Activated CD8-positive, alpha-beta memory T cell treated with anti-CD3 and anti-CD28 coated beads, Interleukin-2, amount 50 U/mL, for 24 hours (primary cell): ENCODE measurements around the gene ABCB11.
"Not testable (repeated sequence)": the region's sequence is repeated elsewhere in the genome, so short reads cannot be mapped to it uniquely, and the experiment has no call there.

ENCODE experiments used
- DNase-seq: peaks from one replicate; pipeline ENCODE4 v3.0.0-alpha.2; 2020; ENCODE audit errors: extremely low read depth

ABCB11 gene

DNA sequence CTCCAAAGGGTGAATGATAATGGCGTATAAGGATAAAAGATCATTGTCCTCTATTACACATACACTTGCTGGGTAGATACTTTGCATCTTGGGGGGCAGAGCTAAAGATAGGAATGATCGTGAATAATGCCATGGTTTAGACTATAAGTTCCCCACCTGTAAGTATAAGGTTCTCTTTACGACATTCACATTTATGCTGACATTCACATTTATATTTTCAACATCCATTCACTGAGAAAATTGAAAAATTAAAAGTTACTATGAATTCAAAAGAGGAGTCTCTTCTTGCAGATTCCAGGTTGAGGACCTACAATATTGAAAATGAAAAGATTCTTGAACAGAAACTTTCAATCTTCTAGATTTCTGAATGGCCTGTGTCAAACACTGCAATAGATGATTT is 138.8 kb downstream of the ABCB11 start:
- DNase-seq, result no peak

DNA sequence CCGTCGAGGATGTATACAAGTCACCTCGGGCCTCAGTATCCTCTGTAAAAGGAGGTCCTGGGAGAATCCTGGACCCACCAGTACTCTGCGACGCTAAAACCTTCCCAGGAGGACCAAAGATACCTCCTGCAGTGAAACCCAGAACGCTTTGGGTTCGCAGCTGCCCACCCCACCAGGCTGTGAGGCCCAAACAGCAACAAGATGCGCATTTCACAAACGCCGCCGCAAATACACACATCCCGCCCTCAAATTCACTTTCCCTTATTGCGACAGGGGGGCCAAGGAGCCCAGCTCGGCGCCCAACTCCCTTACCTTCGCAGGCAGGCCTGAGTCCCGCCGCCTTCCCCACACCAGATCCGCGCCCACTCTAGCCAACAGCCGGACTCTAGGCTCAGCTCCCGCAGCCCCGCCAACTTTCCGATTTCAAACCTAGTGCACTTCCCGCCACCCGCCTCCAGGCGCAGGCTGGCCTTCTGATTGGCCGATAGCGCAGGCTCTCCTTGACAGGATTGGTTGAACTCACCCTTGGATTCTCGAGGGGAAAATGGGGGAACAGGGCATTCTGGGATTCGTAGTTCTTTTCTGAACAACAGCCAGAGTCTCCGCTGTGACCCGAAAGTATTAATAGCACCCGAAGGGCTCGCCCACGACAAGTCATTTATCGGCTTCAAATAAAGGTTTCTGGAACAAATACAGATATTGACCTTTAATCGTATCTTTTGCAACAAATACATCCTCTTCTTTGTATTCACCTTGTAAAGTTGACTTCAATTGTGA is 140.9 kb downstream of the ABCB11 start, which contains the start of gene SPC25:
Gene SPC25, minus strand, starts transcription at position 425 of the 777 bp plus-strand sequence. CDS start 911 bp downstream, outside the sequence.
- peak; percentile 64 for DNase-seq

DNA sequence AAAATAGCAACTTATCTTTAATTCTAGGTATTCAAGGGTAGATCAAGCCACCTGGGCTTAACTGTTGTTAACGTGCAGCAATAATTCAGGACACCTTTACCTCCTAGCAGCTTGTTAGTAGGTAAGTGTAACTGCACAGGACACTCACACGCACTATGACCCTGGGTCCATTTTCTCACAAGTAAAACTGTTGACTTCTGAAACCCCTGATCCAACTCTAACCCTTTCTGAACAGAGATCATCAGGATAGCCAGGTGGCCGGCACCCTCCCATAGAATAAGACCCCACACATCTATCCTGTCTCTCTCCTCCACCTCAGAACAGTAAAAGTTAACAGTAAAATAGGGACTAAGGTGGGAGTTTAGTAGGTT is 141.5 kb downstream of the ABCB11 start:
- no peak for DNase-seq

DNA sequence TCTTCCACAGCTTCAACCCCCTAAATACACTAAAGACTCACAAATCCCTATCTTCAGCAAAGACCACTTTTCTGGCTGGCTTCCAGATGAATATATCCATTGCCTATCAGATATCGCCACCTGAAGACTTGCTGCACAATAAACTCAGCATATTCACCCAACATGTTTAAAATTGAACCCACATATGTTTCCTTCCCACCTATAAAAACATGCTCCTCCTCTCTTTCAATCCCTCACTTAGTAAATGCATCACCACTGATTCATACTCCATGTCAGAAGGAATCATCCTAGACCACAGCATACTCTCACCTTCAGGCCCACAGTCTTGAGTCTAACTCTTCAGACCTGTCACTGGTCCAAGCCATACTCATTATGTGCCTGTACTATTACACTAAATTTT is 146.1 kb downstream of the ABCB11 start:
- DNase-seq, result no peak

DNA sequence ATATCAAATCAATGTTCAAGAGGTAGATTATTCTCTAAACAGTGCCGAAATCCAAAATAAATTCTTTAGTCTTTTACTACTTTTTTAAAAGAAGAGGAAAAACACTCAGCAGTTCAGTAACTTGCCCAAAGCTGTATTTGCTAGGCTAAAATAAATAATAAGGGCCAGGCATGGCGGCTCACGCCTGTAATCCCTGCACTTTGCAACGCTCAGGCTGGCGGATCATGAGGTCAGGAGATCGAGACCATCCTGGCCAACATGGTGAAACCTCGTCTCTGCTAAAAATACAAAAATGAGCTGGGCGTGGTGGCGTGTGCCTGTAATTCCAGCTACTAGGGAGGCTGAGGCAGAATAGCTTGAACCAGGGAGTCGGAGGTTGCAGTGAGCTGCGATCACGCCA is 149.0 kb downstream of the ABCB11 start:
- not testable (repeated sequence) for DNase-seq

DNA sequence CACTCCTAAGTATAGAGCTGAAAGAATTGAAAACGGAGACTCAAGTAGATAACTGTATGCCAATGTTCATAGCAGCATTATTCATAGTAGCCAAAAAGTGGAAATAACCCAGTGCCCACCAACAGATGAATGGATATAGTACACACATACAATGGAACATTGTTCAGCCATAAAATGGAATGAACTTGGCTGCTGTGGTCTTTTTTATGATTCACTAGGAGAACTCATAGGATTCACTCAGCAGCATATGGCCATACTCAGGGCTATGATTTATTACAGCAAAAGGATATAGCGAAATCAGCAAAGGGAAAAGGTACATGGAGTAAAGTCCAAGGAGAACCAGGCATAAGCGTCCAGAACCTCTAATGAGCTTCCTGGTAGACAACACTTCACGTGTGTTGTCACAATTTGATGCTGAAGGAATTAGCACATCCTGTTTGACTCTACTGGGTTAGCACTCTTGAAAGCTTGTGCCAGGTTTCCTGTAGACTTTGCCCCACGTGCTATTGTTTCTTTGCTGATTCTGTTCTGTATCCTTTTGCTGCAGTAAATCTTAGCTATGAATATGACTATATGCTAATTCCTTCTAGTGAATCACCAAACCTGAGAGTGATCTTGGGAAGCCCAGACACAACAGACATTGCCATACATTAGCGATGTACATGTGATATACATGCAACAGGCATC is 156.6 kb downstream of the ABCB11 start:
- DNase-seq, result no peak

DNA sequence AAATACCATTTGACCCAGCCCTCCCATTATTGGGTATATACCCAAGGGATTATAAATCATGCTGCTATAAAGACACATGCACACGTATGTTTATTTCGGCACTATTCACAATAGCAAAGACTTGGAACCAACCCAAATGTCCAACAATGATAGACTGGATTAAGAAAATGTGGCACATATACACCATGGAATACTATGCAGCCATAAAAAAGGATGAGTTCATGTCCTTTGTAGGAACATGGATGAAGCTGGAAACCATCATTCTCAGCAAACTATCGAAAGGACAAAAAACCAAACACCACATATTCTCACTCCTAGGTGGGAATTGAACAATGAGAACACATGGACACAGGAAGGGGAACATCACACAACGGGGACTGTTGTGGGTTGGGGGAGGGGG is 160.3 kb downstream of the ABCB11 start:
- DNase-seq, result not testable (repeated sequence)
